H1 (cell line): ENCODE data around the gene ACSL6.

Experiments
- CEBPB ChIP-seq: IDR thresholded peaks from 2 replicates; pipeline ENCODE4 v1.6.1; 2012; ENCODE audit warnings: low read depth, low read length
- EGR1 ChIP-seq: IDR thresholded peaks from 2 replicates; pipeline ENCODE4 v1.6.1; 2011; ENCODE audit warnings: low read depth, low read length, borderline replicate concordance
- EP300 ChIP-seq, 2 experiments: IDR thresholded peaks; 1 replicate in 1 of 2; 2 replicates in 1 of 2; pipeline ENCODE4 v1.6.1; 2011 to 2012; ENCODE audit warnings: low read depth in 2 of 2, low read length in 2 of 2, mild to moderate bottlenecking in 2 of 2, borderline replicate concordance in 1 of 2, inconsistent platforms in 1 of 2, moderate library complexity in 1 of 2
- EZH2 ChIP-seq: fragments of 200-600 bp; sonication (generic); IDR thresholded peaks from 2 replicates; pipeline ENCODE4 v1.7.1; 2012; ENCODE audit warnings: low read depth, mild to moderate bottlenecking, moderate library complexity, low read length, inconsistent platforms; ENCODE audit not compliant: severe bottlenecking
- FOSL1 ChIP-seq: IDR thresholded peaks from 2 replicates; pipeline ENCODE4 v1.6.1; 2011; ENCODE audit warnings: mild to moderate bottlenecking, low read depth, low read length, moderate library complexity; ENCODE audit not compliant: insufficient read depth
- NRF1 ChIP-seq: IDR thresholded peaks from 2 replicates; pipeline ENCODE4 v1.6.1; 2011; ENCODE audit warnings: mild to moderate bottlenecking, low read depth, low read length, improper control_type of control experiment
- POLR2A ChIP-seq, 2 experiments: IDR thresholded peaks; 1 replicate in 1 of 2; 2 replicates in 1 of 2; pipeline ENCODE4 v1.6.1; 2011; ENCODE audit warnings: low read depth in 2 of 2, low read length in 2 of 2, mild to moderate bottlenecking in 2 of 2; ENCODE audit errors: control extremely low read depth in 1 of 2
- POLR2AphosphoS5 ChIP-seq: IDR thresholded peaks from 2 replicates; pipeline ENCODE4 v1.6.1; 2011; ENCODE audit warnings: low read depth, low read length
- RBBP5 ChIP-seq: IDR thresholded peaks from 2 replicates; pipeline ENCODE4 v1.7.1; 2012; ENCODE audit warnings: low read depth, mild to moderate bottlenecking, inconsistent platforms, low read length, moderate library complexity, borderline replicate concordance
- RNF2 ChIP-seq: fragments of 200-900, 300-1000 bp; sonication (generic); IDR thresholded peaks from 2 replicates; pipeline ENCODE4 v1.7.1; 2016; ENCODE audit warnings: borderline replicate concordance, low read depth, mild to moderate bottlenecking, antibody characterized with exemption, low read length; ENCODE audit not compliant: poor library complexity, severe bottlenecking; ENCODE audit errors: missing control alignments
- SIN3A ChIP-seq, 2 experiments: IDR thresholded peaks in 1 of 2; conservative IDR thresholded peaks in 1 of 2; 2 replicates each; pipeline ENCODE4 v1.6.1; 2011 to 2012; ENCODE audit warnings: low read length in 2 of 2, improper control_type of control experiment in 1 of 2, low read depth in 1 of 2, mild to moderate bottlenecking in 1 of 2
- TF ChIP-seq, protein P1 (sequence below): IDR thresholded peaks from 2 replicates; pipeline ENCODE4 v1.6.1; 2011; ENCODE audit warnings: low read length, improper control_type of control experiment
- TF ChIP-seq, protein P2 (sequence below), 3 experiments: IDR thresholded peaks; 1 replicate in 2 of 3; 2 replicates in 1 of 3; pipeline versions ENCODE4 v1.5.1 to v1.6.1; 2011; ENCODE audit warnings: low read length in 3 of 3, mild to moderate bottlenecking in 3 of 3, inconsistent platforms in 2 of 3, low read depth in 1 of 3, moderate library complexity in 1 of 3; ENCODE audit not compliant: insufficient read depth in 1 of 3; ENCODE audit errors: control extremely low read depth in 1 of 3
- TF ChIP-seq, protein P3 (sequence below): IDR thresholded peaks from 2 replicates; pipeline ENCODE4 v1.6.1; 2012; ENCODE audit warnings: inconsistent platforms

DNA sequence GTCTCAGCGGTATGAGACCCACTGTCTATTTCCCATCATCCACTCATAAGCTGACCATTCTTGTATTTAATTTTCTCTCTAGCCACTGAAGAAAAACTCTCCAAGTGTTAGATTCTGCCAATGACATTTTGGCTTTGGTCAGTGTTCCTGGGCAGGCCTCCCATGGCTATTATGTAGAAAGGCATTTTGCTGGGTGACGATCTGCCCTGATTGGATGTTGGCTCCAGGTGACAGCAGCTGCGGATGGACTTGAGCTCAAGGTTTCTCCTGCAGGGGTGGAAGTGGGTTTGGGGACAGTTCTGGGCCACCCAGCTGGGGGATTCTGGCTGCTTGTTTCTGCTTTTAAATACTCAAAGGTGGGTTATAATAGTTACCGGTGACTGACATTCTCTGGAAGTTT, 31.6 kb downstream of the ACSL6 start:
- no peak for TF ChIP-seq EGR1
- TF ChIP-seq EZH2, result no peak
- TF ChIP-seq SIN3A (conservative IDR thresholded peaks at IDR 0.05 in 1 of 2, IDR thresholded peaks at IDR 0.05 in 1 of 2; ENCODE audit: low read depth in 1 of 2, low read length in 2 of 2), result no peak
- TF ChIP-seq, protein P1, sequence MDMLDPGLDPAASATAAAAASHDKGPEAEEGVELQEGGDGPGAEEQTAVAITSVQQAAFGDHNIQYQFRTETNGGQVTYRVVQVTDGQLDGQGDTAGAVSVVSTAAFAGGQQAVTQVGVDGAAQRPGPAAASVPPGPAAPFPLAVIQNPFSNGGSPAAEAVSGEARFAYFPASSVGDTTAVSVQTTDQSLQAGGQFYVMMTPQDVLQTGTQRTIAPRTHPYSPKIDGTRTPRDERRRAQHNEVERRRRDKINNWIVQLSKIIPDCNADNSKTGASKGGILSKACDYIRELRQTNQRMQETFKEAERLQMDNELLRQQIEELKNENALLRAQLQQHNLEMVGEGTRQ, result no peak
- TF ChIP-seq, protein P2, sequence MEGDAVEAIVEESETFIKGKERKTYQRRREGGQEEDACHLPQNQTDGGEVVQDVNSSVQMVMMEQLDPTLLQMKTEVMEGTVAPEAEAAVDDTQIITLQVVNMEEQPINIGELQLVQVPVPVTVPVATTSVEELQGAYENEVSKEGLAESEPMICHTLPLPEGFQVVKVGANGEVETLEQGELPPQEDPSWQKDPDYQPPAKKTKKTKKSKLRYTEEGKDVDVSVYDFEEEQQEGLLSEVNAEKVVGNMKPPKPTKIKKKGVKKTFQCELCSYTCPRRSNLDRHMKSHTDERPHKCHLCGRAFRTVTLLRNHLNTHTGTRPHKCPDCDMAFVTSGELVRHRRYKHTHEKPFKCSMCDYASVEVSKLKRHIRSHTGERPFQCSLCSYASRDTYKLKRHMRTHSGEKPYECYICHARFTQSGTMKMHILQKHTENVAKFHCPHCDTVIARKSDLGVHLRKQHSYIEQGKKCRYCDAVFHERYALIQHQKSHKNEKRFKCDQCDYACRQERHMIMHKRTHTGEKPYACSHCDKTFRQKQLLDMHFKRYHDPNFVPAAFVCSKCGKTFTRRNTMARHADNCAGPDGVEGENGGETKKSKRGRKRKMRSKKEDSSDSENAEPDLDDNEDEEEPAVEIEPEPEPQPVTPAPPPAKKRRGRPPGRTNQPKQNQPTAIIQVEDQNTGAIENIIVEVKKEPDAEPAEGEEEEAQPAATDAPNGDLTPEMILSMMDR (IDR thresholded peaks at IDR 0.05; ENCODE audit: control extremely low read depth in 1 of 3, insufficient read depth in 1 of 3, low read depth in 1 of 3, low read length in 3 of 3), result no peak
- TF ChIP-seq NRF1, result no peak
- TF ChIP-seq EP300 (IDR thresholded peaks at IDR 0.05; ENCODE audit: borderline replicate concordance in 1 of 2, low read depth in 2 of 2, low read length in 2 of 2), result no peak
- no peak for TF ChIP-seq CEBPB
- no peak for TF ChIP-seq POLR2A (IDR thresholded peaks at IDR 0.05; ENCODE audit: control extremely low read depth in 1 of 2, low read depth in 2 of 2, low read length in 2 of 2)
- no peak for TF ChIP-seq POLR2AphosphoS5
- no peak for TF ChIP-seq RNF2
- TF ChIP-seq RBBP5, result no peak
- TF ChIP-seq, protein P3, sequence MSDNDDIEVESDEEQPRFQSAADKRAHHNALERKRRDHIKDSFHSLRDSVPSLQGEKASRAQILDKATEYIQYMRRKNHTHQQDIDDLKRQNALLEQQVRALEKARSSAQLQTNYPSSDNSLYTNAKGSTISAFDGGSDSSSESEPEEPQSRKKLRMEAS, result no peak
- no peak for TF ChIP-seq FOSL1
